GM21529 (cell line): ENCODE results near the gene KBTBD3.

Source experiments
- ATAC-seq: cut with Tn5 transposase; IDR thresholded peaks from one replicate; pipeline ENCODE4 v1.9.1; 2021; ENCODE audit not compliant: unreplicated experiment

The KBTBD3 gene, protein sequence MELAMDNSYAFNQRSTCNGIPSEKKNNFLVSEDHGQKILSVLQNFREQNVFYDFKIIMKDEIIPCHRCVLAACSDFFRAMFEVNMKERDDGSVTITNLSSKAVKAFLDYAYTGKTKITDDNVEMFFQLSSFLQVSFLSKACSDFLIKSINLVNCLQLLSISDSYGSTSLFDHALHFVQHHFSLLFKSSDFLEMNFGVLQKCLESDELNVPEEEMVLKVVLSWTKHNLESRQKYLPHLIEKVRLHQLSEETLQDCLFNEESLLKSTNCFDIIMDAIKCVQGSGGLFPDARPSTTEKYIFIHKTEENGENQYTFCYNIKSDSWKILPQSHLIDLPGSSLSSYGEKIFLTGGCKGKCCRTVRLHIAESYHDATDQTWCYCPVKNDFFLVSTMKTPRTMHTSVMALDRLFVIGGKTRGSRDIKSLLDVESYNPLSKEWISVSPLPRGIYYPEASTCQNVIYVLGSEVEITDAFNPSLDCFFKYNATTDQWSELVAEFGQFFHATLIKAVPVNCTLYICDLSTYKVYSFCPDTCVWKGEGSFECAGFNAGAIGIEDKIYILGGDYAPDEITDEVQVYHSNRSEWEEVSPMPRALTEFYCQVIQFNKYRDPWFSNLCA

DNA sequence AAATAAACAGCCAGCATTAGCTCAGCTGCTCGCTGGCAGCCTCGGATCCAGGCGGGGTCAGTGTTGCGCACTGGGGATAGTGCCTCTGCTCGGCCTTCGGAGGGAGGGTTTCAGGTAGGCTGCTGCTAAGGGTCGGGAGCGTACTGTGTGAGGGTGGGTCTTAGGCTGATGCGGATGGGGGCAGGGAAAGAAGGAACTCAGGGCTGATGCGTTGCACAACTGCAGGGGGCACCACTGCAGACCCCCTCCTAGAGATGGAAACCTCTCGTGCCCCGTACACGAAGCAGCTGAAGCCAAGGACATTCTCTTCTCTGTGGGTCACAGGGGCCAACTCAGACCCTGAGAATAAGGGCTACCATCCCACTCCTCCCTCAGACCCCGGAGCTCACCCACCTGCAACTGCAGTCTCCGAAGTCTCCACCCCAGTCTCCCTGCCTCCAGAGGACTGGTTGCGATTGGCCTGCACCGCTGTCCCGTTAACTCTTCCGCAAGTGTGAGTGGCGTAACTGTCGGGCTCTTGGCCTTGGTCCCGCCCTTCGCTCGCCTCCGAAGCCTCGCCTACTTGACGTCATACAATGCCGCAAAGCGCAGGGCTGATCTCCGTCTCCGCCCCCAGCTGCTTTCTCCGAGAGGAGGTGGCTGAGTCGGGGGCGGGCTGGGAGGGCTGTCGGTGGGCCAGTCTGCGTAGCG, at the start of gene KBTBD3:
TSS of gene KBTBD3 (minus strand) at position 429 of the 690 bp plus-strand sequence. CDS start 18,250 bp downstream, outside the sequence.
- ATAC-seq: peak; percentile 93

DNA sequence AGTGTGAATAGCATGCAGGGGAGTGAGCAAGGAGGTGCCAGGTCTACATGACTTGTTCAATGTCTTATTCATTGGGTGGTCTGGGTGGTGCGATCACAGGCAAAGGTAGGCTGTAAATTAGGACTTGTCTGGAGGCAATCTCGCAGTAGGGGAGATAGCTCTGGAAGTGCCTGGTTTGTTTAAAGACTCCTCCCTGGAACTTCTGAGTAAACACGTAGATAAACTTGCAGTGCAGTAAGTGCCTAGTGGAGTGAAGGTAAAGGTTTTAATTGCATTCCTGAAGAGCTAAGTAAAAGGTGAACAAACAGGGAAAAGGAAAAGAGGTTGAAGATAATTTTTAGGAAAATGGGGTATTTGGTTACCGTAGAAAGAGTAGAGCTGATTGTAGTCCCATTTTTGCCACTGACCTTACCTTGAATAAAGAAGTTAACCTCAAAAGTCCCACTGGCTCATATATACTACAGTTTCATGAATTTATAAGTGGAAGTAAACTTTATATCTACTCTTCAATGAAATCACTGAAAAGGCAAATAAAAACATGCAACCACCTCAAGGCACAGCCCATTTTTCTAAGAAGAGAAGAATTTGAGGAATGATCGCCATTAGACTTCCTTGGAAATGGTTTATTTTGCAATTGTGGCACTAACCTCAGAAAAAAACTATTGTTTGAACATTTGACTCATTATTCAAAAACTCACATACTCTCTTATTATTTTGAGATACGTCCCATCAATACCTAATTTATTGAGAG, 44.6 kb upstream of the KBTBD3 start:
- ATAC-seq: no peak

DNA sequence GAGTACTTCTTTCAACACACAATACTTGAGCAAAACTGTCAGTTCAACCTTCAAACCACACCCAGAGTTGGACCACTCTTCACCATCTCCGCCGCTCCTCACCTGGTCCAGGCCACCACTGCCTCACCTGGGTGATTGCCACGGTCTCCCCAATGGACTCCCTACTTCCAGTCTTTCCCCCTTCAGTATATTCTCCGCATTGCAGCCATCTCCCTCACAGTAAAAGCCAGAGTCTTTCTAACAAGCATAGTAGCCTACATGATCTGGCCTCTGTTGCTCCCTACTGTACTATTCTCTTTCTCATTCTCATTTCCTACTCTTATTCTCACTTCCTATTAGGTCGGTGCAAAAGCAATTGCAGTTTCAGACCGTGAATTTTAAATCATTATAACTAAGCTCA, 28.8 kb upstream of the KBTBD3 start:
- ATAC-seq: no peak

DNA sequence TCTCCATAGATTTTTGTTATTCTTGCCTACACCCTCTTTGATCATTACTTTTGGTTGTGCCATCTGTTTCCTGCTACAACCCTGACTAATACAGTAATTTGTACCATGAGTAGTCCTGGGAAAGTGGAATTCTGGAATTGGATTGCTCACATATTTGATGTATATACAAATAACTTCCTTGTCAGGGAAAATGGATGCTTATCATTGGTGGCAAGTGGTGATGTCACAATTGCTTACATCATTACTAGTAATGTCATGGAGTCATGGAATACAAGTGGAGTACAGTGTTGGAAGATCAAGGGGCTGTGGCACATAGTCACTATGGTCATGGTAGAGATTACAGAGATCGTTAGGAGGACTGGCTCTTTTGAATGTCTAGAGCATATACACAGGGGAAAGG, 24.7 kb upstream of the KBTBD3 start:
- ATAC-seq: no peak

DNA sequence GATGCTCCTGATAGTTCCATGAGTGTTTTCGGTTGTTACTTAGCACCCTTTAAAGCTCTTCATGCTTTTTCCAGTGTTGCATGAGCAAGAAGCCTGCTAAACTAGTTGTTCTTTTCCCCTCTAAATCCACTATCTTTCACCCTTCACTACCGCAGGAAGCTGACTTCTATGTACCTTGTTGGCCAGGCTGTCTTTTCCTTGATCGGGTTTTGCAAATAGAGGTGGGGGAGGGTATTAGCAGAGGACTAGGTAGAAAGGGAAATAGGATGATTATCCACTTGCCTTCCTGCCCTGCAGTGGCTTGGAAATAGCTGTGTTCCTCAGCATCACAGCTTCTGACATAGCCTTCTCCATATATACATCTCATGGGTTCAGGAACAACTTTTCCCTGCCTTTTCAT, 24.2 kb upstream of the KBTBD3 start:
- ATAC-seq: no peak

DNA sequence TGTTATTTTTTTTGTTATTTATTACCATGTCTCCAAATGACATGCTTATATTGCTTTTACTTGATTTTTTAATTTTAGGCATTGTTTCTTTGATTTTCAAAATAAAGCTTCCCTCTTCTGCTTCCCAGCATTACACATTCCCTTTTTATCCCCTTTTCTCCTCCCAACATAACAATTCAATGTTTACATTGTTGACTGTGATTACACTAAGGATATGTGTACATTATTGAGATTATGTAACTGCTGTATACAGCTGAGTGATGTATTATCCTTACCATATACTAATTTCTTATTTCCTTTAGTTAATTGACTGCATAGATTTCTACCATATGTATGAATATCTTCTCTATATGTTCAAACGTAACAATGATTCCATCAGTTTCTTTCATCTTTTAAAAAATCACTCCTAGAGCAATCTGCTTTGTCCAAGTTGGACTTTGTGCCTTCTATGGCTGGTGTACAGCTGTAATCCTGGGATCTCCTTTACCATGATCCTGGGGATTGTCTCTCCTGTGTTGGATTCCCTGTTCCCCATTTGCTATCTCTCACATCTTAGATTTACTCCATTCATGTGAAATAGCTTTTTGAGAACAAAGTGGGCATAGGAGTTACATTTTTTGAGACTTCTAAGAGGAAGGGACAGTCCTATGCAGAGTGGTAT, 21.9 kb upstream of the KBTBD3 start:
- no peak for ATAC-seq

DNA sequence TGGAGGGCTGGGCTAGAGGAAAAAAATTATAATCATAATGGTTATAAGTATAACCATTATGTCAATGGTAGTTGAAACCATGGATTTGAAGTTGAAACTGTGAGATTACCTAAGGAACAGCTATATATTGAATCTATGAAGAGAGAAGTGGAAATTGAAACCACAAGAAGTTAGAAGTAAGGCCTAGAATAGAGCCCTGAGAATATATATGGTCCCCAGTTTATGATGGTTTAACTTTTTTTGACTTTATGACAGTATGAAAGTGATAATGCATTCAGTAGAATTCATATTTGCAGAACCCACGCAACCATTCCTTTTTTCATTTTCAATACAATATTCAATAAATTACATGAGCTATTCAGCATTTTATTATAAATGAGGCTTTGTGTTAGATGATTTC, 15.3 kb upstream of the KBTBD3 start:
- ATAC-seq: peak; percentile 24

DNA sequence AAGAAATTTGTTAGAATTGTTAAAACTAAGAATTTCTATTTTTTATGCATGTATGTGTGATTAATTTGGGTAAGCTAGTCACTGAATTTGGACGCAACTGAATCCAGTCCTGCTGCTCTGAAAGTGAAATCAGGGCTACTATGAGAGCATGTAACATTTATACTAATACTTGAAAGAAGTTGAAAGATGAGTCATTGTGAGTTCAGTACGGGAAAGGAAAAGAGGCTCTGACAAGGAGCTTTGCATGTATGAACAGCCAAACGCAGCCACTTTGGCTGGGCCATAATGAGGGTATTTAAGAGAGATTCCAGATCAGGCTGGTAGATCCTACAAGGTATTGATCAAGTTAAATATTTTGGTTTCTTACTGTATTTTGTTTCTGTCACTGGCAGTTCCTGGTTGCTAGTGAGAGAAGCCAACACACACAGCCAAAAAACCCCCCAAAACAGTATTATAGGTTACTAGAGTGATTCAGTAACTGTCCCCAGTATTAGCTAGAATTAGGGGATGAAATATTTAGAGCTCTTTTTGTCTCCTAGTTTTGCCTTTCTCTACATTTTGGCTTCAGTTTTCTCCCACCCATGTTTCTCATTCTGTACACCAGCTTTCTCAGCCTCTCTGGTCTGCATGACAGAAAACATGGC, 14.5 kb upstream of the KBTBD3 start:
- ATAC-seq: peak; percentile 99

DNA sequence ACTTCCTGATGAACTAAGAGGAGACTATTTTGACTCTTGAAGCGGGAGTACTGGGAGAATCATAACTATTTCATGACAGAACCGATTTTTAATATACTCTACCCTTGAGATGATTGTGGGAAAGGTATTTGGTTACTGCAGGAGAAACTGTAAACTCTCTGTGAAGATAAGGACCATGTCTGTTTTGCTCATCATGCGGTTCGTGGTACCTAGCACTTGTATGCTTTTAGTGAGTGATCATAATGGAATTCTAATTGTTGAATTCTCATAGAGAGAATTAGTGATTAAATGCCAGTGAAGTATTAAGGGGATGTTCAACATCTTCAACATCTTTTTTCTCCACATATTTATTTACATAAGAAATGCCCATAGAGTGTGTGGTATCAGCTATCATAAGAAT, 11.7 kb upstream of the KBTBD3 start:
- ATAC-seq: no peak

DNA sequence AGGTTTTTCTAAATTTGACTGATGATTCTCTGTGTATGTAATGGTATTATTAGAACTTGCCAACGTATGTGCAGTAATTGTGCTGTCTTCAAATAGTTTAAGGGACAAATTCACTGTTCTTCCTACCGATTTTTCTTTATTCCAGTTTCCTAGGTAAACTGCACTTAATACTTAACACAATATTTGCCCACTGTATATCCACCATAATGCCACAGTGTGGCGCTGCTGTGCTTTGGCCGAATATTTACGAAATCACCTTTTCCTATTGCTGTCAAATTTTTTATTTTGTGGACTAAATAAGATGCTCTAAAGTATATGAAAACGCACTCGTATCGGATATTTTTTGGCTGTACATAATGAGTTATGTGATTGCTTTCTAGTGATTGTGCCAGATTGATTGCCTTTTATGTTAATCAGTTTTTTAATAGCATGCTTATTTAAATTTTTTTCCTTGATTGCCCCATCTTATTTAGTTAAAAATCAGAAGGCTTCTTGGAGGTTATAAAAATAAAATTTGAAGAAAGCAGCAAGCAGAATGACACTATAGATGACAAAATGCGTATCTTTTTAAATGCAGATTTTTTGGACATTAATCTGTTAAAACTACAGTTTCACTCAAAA, 10.8 kb upstream of the KBTBD3 start:
- no peak for ATAC-seq

DNA sequence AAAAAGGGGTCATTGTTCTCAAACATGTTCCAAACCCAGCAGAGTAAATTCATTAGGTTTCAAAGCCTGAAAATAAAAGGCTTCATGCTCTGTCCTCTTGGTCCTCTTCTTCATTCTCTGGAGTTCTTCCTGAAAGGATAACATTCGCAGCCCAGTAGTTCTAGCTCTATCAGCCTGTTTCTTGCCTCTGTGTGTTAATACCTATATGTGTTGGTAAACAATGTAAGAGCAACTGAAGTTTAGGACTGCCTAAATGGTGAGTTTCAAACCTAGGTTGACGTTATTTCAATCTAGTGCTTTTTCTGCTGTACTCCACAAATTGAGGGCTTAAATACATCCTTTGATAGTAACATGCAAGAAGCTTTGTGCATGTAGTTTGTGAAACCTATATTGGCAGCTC, 9.7 kb upstream of the KBTBD3 start:
- ATAC-seq: no peak

DNA sequence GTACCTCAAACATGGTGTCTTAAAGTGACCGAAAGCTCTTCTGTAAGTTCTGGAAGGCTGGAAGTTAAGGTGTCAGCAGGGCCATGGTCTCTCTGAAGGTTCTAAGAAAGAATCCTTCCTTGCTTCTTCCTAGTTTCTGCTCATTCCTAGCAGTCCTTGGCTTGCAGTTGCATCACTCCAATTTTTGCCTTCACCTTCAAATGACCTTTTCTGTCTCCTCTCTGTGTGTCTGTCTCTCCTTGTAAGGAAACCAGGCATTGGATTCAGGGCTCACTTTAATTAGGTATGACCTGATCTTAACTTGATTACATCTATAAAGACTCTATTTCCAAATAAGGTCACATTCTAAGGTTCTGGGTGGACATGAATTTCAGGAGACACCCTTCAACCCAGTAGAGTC, 9.0 kb upstream of the KBTBD3 start:
- ATAC-seq: no peak

DNA sequence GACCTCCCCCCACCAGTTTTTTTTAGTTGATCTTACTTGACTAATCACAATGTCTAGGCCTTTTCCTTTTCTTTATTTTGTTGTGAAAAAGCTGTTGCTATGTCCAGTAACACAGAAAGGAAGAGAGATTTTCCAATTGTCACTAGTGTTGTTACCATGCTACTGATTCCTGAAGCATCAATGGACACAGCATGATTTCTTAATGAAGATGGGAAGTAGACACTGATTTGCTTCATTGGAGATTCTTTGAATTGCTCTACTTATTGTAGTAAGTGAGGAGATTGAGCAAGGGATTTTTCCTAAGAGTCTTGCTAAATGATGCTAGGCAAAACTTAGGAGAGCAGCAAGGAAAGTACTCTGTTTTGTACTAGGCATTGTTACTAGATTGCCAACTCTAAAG, 4.9 kb upstream of the KBTBD3 start:
- ATAC-seq: no peak

DNA sequence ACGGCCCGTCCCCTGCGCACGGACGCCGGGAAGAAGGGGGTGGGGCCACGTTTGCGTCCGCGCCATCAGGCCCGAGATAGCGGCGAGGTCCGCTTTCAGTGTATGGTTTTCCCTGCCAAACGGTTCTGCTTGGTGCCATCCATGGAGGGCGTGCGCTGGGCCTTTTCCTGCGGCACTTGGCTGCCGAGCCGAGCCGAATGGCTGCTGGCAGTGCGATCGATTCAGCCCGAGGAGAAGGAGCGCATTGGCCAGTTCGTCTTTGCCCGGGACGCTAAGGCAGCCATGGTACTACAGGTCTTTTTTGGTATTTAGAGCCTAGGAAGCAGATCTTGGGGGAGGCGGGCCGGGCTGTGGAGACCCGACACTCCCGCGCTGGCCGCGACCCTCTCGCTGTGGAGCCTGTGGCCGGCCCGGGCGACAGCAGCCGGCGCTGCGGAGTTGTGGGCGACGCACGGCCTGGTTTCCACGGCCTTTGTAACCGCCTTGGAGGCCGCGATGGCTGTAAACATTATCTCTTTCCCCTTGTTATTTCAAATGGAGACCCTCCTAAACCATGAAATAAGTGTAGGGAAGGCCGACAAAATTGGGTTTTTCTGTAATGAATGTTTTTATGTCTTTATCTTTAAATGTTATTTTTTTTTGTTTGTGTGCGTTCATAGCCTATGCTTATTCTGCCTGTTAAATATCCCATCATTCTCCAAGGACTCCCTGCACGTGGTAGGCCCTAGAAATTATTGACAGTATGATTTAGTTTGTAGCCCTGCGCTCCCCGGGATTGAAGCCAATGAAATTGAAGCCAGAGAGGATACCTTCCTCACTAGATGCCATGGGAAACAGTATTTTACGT, 685 bp upstream of the KBTBD3 start, which contains the start of gene AASDHPPT:
TSS of gene AASDHPPT (plus strand) at position 54 of the 847 bp plus-strand sequence. CDS start at position 103, 49 bp downstream.
- ATAC-seq: peak; percentile 18

DNA sequence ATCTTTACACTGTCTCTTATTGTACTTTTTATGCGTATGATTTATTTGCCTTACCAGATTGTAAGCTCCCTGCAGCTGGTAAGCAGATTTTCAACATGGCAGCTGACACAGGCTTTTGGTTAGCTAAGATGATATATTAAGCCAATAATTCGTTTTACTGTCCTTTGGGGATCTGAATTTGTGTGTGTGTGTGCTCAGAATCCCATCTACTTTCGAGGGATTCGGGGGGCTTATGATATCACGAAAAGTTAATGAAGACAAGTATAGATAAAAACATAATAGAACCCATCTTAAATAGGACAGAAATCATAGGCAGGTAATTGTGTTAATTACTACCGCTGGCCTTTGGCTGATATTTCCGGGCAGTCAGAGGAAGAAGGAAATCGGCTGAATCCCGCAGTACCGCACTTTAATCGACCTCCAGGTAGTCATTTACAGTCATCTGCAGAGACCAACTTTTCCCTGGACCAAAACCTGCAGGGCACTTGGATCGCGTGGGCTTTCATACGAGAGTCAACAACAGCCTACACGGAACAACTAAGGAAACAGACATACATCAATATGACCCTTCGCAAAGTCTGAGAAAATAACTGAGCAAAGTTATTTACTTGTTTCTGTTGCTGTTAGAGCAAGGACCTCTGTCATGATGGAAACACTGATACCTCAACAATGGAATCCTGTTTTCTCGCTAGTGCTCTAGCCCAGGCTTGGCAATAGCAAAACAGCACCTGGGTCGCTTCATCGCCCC, 802 bp downstream of the KBTBD3 start:
- no peak for ATAC-seq

DNA sequence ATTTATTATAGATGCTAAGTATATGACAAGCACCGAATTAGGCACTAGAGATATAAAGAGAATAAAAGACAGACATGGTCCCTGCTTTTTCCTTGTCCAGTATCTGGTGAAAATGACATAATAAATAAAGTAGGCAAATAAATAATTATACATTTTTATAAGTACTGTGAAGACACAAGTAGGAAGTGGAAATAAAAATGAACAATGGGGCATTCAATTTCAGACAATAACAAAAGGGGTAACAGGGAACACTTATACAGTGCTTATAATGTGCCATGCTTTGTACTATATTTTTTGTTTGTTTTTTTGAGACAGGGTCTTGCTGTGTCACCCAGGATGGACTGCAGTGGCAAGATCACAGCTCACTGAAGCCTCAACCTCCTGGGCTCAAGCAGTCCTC, 4.3 kb downstream of the KBTBD3 start:
- no peak for ATAC-seq

DNA sequence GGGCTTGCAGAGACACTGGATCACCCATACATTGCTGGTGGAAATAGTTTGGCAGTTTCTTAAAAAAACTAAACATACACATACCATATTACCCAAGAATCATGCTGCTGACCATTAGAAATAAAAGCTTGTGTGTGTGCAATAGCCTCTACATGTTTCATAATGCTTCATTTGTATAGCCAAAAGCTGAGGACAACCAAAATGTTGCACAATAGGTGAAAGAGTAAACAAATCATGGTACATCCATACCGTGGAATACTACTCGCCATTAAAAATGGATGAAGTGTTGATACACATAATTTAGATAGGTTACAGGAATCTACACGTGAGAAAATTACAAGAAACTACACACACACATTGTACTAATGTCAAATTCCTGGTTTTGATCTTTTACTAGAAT, 6.5 kb downstream of the KBTBD3 start:
- ATAC-seq: no peak

DNA sequence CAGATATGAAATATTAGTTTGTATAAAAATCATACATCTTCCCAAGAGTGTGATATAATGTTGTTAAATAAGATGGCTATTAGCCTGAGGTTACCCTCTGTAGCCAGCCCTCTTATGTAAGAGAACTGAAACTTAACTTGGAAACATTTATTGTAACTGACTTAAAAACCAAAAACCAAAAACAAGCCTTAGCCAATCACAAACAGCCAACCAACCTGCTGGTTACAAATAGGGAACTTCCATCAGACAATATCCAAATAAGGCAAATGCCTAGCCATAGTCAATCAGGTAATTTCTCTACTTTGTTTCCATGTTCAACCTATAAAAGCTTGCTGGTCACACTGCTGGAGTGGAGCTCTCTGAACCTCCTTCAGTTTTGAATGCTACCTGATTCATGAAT, 14.1 kb downstream of the KBTBD3 start:
- ATAC-seq: peak; percentile 60
